Left lung (tissue), 10 donors: ENCODE measurements around the gene SRGN. TPM values are rescaled to one million over a fixed set of nuclear protein-coding genes. Genes with fewer than 3 reads are reported as not detected.

Experiments used
- ATAC-seq: fragments of 200-7000 bp; cut with Tn5 transposase; one replicate; pipeline ENCODE4 v1.9.1; 2020; ENCODE audit warnings: moderate library complexity
- DNase-seq, 4 donors: peaks; one replicate each; pipeline ENCODE4 v3.0.0-alpha.2; 2013 to 2020
- H3K27ac ChIP-seq, 2 donors: fragments of 200-600 bp; sonication (generic) in 1 of 2; one replicate each; pipeline versions ENCODE4 v1.5.0 to v1.8.0; 2020 to 2021
- H3K27me3 ChIP-seq, 2 donors: fragments of 200-600 bp; sonication (generic) in 1 of 2; one replicate each; pipeline versions ENCODE4 v1.5.0 to v1.8.0; 2020 to 2021
- H3K36me3 ChIP-seq, 2 donors: fragments of 200-600 bp; sonication (generic) in 1 of 2; one replicate each; pipeline versions ENCODE4 v1.5.0 to v1.8.0; 2020 to 2021
- H3K4me1 ChIP-seq, 2 donors: fragments of 200-600 bp; one replicate each; pipeline ENCODE4 v1.8.0; 2021
- H3K4me3 ChIP-seq, 2 donors: fragments of 200-600 bp; sonication (generic) in 1 of 2; one replicate each; pipeline versions ENCODE4 v1.5.0 to v1.8.0; 2020 to 2021; ENCODE audit warnings: mild to moderate bottlenecking in 1 of 2
- H3K9me3 ChIP-seq, 2 donors: fragments of 200-600 bp; sonication (generic) in 1 of 2; one replicate each; pipeline versions ENCODE4 v1.5.0 to v1.8.0; 2020 to 2021
- intact Hi-C, 2 donors: fragments of 100-400 bp; cut with DNase I; formaldehyde crosslinking; loops; one replicate each; pipeline versions ENCODE4 v1.11.2 to v1.14.2; 2022
- polyA plus RNA-seq, 6 donors: library from polyadenylated mRNA; unstranded; fragments of 120-200 nt; gene quantifications; one replicate each; pipeline ENCODE4 v1.2.1, GENCODE V29; 2013; ENCODE audit not compliant: insufficient read length in 6 of 6
- total RNA-seq, 2 donors: library from RNA; stranded (reverse); fragmentation: NEBNext Ultra II Directional; extraction: Animal tissue kit (Norgen Biotek cat#: 25700); gene quantifications; one replicate each; pipeline ENCODE4 v1.2.1, GENCODE V29; 2021
- TF ChIP-seq, protein P1 (sequence below), 2 donors: fragments of 200-600 bp; sonication (generic) in 1 of 2; IDR thresholded peaks; one replicate each; pipeline versions ENCODE4 v1.5.0 to v1.8.0; 2021; ENCODE audit warnings: antibody characterized with exemption in 2 of 2
- donor health status: DM: no; HTN: yes; CAD: no.
- donor health status: DM: no; HTN: no; CAD: no.

SRGN gene
- total and polyA plus RNA-seq, 8 donors: 25.7 to 533 (median 36.1) TPM

- H3K27me3 ChIP-seq: no peaks in the 10 kb centered on the region
- intact Hi-C loops: no loop called here
- no peaks in the 10 kb centered on the region for H3K36me3 ChIP-seq
- peak overlapping the region; percentile 90 to 99 for H3K27ac ChIP-seq
- peak; percentile 80 for ATAC-seq
- H3K4me1 ChIP-seq: peaks cover 6 to 100% of the 10 kb centered on the region in 2 donors
- DNase-seq: peak in 3 of 4 donors; percentile 59 to 79 (median 65)
- no peaks in the 10 kb centered on the region for H3K9me3 ChIP-seq
- H3K4me3 ChIP-seq: peak overlapping the region; percentile 1 to 33
- TF ChIP-seq, protein P1, sequence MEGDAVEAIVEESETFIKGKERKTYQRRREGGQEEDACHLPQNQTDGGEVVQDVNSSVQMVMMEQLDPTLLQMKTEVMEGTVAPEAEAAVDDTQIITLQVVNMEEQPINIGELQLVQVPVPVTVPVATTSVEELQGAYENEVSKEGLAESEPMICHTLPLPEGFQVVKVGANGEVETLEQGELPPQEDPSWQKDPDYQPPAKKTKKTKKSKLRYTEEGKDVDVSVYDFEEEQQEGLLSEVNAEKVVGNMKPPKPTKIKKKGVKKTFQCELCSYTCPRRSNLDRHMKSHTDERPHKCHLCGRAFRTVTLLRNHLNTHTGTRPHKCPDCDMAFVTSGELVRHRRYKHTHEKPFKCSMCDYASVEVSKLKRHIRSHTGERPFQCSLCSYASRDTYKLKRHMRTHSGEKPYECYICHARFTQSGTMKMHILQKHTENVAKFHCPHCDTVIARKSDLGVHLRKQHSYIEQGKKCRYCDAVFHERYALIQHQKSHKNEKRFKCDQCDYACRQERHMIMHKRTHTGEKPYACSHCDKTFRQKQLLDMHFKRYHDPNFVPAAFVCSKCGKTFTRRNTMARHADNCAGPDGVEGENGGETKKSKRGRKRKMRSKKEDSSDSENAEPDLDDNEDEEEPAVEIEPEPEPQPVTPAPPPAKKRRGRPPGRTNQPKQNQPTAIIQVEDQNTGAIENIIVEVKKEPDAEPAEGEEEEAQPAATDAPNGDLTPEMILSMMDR (IDR thresholded peaks at IDR 0.05): no peak
Measured at GRCh38 chr10:69061305-69062161, 26.4 kb upstream of the SRGN start.

- intact Hi-C loops: no loop called here
- Histone ChIP-seq H3K27ac (peak overlapping the region in 1 of 2 donors; percentile 99), H3K36me3 (no peaks in the 10 kb centered on the region), H3K4me3 (no peak overlapping the region), H3K4me1 (peaks cover 6 to 91% of the 10 kb centered on the region in 2 donors), H3K27me3 (no peaks in the 10 kb centered on the region), H3K9me3 (no peaks in the 10 kb centered on the region)
- no peak for DNase-seq
- ATAC-seq: no peak
- TF ChIP-seq, protein P1 (IDR thresholded peaks at IDR 0.05): no peak
Measured at GRCh38 chr10:69062901-69063300, 25.0 kb upstream of the SRGN start.

- ATAC-seq (no peak), DNase-seq (no peak)
- Histone ChIP-seq H3K36me3 (no peaks in the 10 kb centered on the region), H3K27ac (peak overlapping the region; percentile 65 to 86), H3K27me3 (no peaks in the 10 kb centered on the region), H3K4me1 (peaks cover 6 to 85% of the 10 kb centered on the region in 2 donors), H3K4me3 (no peak overlapping the region), H3K9me3 (no peaks in the 10 kb centered on the region)
- intact Hi-C loops: no loop called here
- TF ChIP-seq, protein P1 (IDR thresholded peaks at IDR 0.05): no peak
Measured at GRCh38 chr10:69064762-69065328, 23.1 kb upstream of the SRGN start.

- TF ChIP-seq, protein P1 (IDR thresholded peaks at IDR 0.05): no peak
- Histone ChIP-seq H3K9me3 (no peaks in the 10 kb centered on the region), H3K4me3 (no peak overlapping the region), H3K27ac (peak overlapping the region; percentile 65 to 86), H3K36me3 (no peaks in the 10 kb centered on the region), H3K27me3 (no peaks in the 10 kb centered on the region), H3K4me1 (peaks cover 6 to 77% of the 10 kb centered on the region in 2 donors)
- intact Hi-C loops: no loop called here
- DNase-seq: peak in 1 of 4 donors; percentile 70
- peak; percentile 30 for ATAC-seq
Measured at GRCh38 chr10:69065406-69066361, 22.2 kb upstream of the SRGN start.
